Endothelial cell of umbilical vein (primary cell): ENCODE results near the gene HEBP1. TPM values are rescaled to one million over a fixed set of nuclear protein-coding genes. Genes with fewer than 3 reads are reported as not detected.

ENCODE experiments used
- BruUV-seq: library from RNA; stranded (reverse); fragments of 400-500 nt; replicated peaks from 2 replicates; lab custom pipeline; 2021; lab: Mats Ljungman, UMichigan
- CTCF ChIA-PET: fragments of 300-600, 350-600 bp; sonication (Branson Sonifier 250); formaldehyde crosslinking; loops from one replicate; lab custom pipeline; 2021; ENCODE audit warnings: antibody characterized with exemption, inconsistent platforms; lab: Charles Lee
- POLR2A ChIA-PET: fragments of 300-600, 350-600 bp; sonication (Branson Sonifier 250); formaldehyde crosslinking; loops from one replicate; lab custom pipeline; 2021; ENCODE audit warnings: antibody characterized with exemption, inconsistent platforms; lab: Charles Lee
- DNase-seq: peaks from one replicate; pipeline ENCODE4 v3.0.0-alpha.2; 2011; ENCODE audit warnings: low read depth, low spot score
- FAIRE-seq: peaks from 2 replicates; lab custom pipeline; 2011; peaks lifted over from hg19 to GRCh38; lab: Jason Lieb, UNC
- H2AFZ ChIP-seq: 2 replicates; pipeline ENCODE4 v1.6.0; 2012; ENCODE audit warnings: low read depth, low read length, control low read depth, inconsistent platforms
- H3K27ac ChIP-seq: 2 replicates; pipeline ENCODE4 v1.5.1; 2011; ENCODE audit warnings: low read depth, mild to moderate bottlenecking, control low read depth, low read length, moderate library complexity; ENCODE audit not compliant: insufficient read depth
- H3K27me3 ChIP-seq, 2 experiments: 2 replicates each; pipeline versions ENCODE4 v1.6.0 to v1.6.1; 2011; ENCODE audit warnings: low read length in 2 of 2, mixed read lengths in 1 of 2; ENCODE audit not compliant: control insufficient read depth in 2 of 2, insufficient read depth in 2 of 2
- H3K36me3 ChIP-seq, 2 experiments: 2 replicates in 1 of 2; 3 replicates in 1 of 2; pipeline ENCODE4 v1.5.1; 2011; ENCODE audit warnings: low read length in 2 of 2, mild to moderate bottlenecking in 1 of 2, moderate library complexity in 1 of 2; ENCODE audit not compliant: control insufficient read depth in 2 of 2, insufficient read depth in 2 of 2; ENCODE audit errors: extremely low read depth in 1 of 2
- H3K4me1 ChIP-seq: 3 replicates; pipeline ENCODE4 v1.5.1; 2011; ENCODE audit warnings: mild to moderate bottlenecking, low read length; ENCODE audit not compliant: control insufficient read depth, insufficient read depth; ENCODE audit errors: extremely low read depth
- H3K4me2 ChIP-seq: 2 replicates; pipeline ENCODE4 v1.6.1; 2011; ENCODE audit warnings: low read length, control low read depth, mixed read lengths; ENCODE audit not compliant: insufficient read depth
- H3K4me3 ChIP-seq, 3 experiments: fragments of 200-600 bp in 1 of 3; sonication (generic), shearing (Covaris generic) in 1 of 3; replicated peaks in 1 of 3; 2 replicates each; pipeline ENCODE4 v1.5.1; 2011 to 2016; ENCODE audit warnings: control low read depth in 3 of 3, low read length in 3 of 3, mild to moderate bottlenecking in 2 of 3, inconsistent platforms in 1 of 3, low read depth in 1 of 3, moderate library complexity in 1 of 3; ENCODE audit not compliant: insufficient read depth in 1 of 3
- H3K79me2 ChIP-seq: 2 replicates; pipeline ENCODE4 v1.6.0; 2012; ENCODE audit warnings: low read length, inconsistent platforms; ENCODE audit not compliant: control insufficient read depth, insufficient read depth
- H3K9ac ChIP-seq: replicated peaks from 2 replicates; pipeline ENCODE3; 2011; ENCODE audit warnings: low read length, control low read depth; ENCODE audit not compliant: insufficient read depth; ENCODE audit errors: extremely low read depth
- H3K9me1 ChIP-seq: replicated peaks from 3 replicates; pipeline ENCODE4 v1.6.0; 2011; ENCODE audit warnings: mild to moderate bottlenecking, low read length; ENCODE audit not compliant: control insufficient read depth, insufficient read depth; ENCODE audit errors: extremely low read depth
- H3K9me3 ChIP-seq: replicated peaks from 2 replicates; pipeline ENCODE4 v1.5.1; 2012; ENCODE audit warnings: low read length, inconsistent platforms; ENCODE audit not compliant: control insufficient read depth, insufficient read depth
- H4K20me1 ChIP-seq: replicated peaks from 2 replicates; pipeline ENCODE3; 2011; ENCODE audit warnings: mild to moderate bottlenecking, low read length; ENCODE audit not compliant: control insufficient read depth, insufficient read depth; ENCODE audit errors: extremely low read depth
- CTCF ChIP-seq, 2 donors: IDR thresholded peaks; 1 replicate in 1 of 2; 2 replicates in 1 of 2; pipeline ENCODE4 v1.5.1; 2011; ENCODE audit warnings: low read length in 2 of 2, mild to moderate bottlenecking in 2 of 2, moderate library complexity in 2 of 2, control low read depth in 1 of 2, inconsistent platforms in 1 of 2, low read depth in 1 of 2; ENCODE audit not compliant: insufficient read depth in 1 of 2; ENCODE audit errors: extremely low read depth in 1 of 2
- EZH2 ChIP-seq: IDR thresholded peaks from 2 replicates; pipeline ENCODE4 v1.6.1; 2012; ENCODE audit warnings: borderline replicate concordance, low read depth, mild to moderate bottlenecking, moderate library complexity, low read length, inconsistent platforms; ENCODE audit not compliant: severe bottlenecking
- FOS ChIP-seq: IDR thresholded peaks from 2 replicates; pipeline ENCODE4 v1.6.1; 2011; ENCODE audit warnings: mild to moderate bottlenecking, low read length, moderate library complexity, borderline replicate concordance; ENCODE audit not compliant: insufficient read depth
- GATA2 ChIP-seq: IDR thresholded peaks from 2 replicates; pipeline ENCODE4 v1.7.0; 2011; ENCODE audit warnings: low read depth, mild to moderate bottlenecking, moderate library complexity, mixed read lengths, low read length; ENCODE audit not compliant: insufficient read length, insufficient read depth
- JUN ChIP-seq: IDR thresholded peaks from 2 replicates; pipeline ENCODE4 v1.6.1; 2011; ENCODE audit warnings: borderline replicate concordance, low read depth; ENCODE audit not compliant: insufficient read length, insufficient read depth
- MAX ChIP-seq: IDR thresholded peaks from 2 replicates; pipeline ENCODE4 v1.6.1; 2011; ENCODE audit not compliant: insufficient read depth, insufficient read length
- MYC ChIP-seq: IDR thresholded peaks from one replicate; pipeline ENCODE4 v1.6.1; 2011; ENCODE audit warnings: mild to moderate bottlenecking, low read depth, low read length
- POLR2A ChIP-seq: IDR thresholded peaks from 2 replicates; pipeline ENCODE4 v1.6.1; 2012; ENCODE audit warnings: low read depth, mild to moderate bottlenecking, control low read depth, low read length
- POLR2AphosphoS5 ChIP-seq: IDR thresholded peaks from 2 replicates; pipeline ENCODE4 v1.6.1; 2012; ENCODE audit warnings: low read depth, mild to moderate bottlenecking, control low read depth, low read length, moderate library complexity; ENCODE audit not compliant: insufficient read depth
- dilution Hi-C: fragments of 300-500 bp; cut with MboI; formaldehyde crosslinking; loops from one replicate; pipeline ENCODE4 v1.15.0; 2019; ENCODE audit warnings: low sequenced_read_pairs; ENCODE audit not compliant: extremely low pct_ligation_motif_present
- intact Hi-C: fragments of 100-400 bp; cut with micrococcal nuclease; formaldehyde crosslinking; loops from one replicate; pipeline ENCODE4 v1.10.0; 2022
- polyA plus RNA-seq, 4 experiments: library from polyadenylated mRNA; depleted of rRNA in 3 of 4; stranded (reverse) in 3 of 4; unstranded in 1 of 4; fragments of >200 nt; gene quantifications; 2 replicates each; pipeline versions ENCODE4 v1.2.1 to v1.2.3, GENCODE V29; 2011 to 2012; ENCODE audit warnings: missing spikeins in 1 of 4
- total RNA-seq: library from RNA; stranded (reverse); gene quantifications from 2 replicates; pipeline ENCODE4 v1.2.3, GENCODE V29; 2021

HEBP1 gene
- total and polyA plus RNA-seq, 2 donors (not counting 3 experiments of a cell fraction or from before 2014, with no cell fraction given): 23.1 to 59.5 TPM

GRCh38 chr12:12943586-12944260 is 56.3 kb downstream of the HEBP1 start:
- Histone ChIP-seq H3K4me1 (no peaks in the 10 kb centered on the region), H4K20me1 (no peaks in the 10 kb centered on the region), H3K9ac (no peak overlapping the region), H3K27me3 (no peaks in the 10 kb centered on the region), H3K4me3 (no peak overlapping the region), H3K27ac (no peak overlapping the region), H3K4me2 (no peak overlapping the region), H3K79me2 (no peaks in the 10 kb centered on the region), H2AFZ (no peak overlapping the region), H3K9me3 (no peaks in the 10 kb centered on the region), H3K9me1 (no peaks in the 10 kb centered on the region), H3K36me3 (no peaks in the 10 kb centered on the region)
- intact Hi-C loops: no loop called here
- no peak for TF ChIP-seq FOS
- no peak for TF ChIP-seq EZH2
- TF ChIP-seq POLR2AphosphoS5: no peak
- TF ChIP-seq JUN: no peak
- TF ChIP-seq MYC: no peak
- TF ChIP-seq POLR2A: no peak
- TF ChIP-seq CTCF (IDR thresholded peaks at IDR 0.05; ENCODE audit: extremely low read depth in 1 of 2, insufficient read depth in 1 of 2, low read depth in 1 of 2, low read length in 2 of 2): no peak
- TF ChIP-seq MAX: no peak
- TF ChIP-seq GATA2: no peak
- ChIA-PET POLR2A (no interaction called here), CTCF (interaction anchor here (1.0 kb wide), 1 partner anchor 22 kb away, joined by 3 read pairs; no protein-coding TSS in a partner anchor)
- DNase-seq (no peak), FAIRE-seq (no peak)
- dilution Hi-C loops: no loop called here
- BruUV-seq: no TSS peak
